SU-DHL-6 (cell line): Measurements from ENCODE around the gene DCDC2.
"Not testable (repeated sequence)": the region's sequence is repeated elsewhere in the genome, so short reads cannot be mapped to it uniquely, and the experiment has no call there.

Source experiments
- EZH2phosphoT487 ChIP-seq: fragments of 200-600 bp; sonication (generic), shearing (Covaris generic); conservative IDR thresholded peaks from 2 replicates; pipeline ENCODE4 v1.6.1; 2018; ENCODE audit warnings: mild to moderate bottlenecking, antibody characterized with exemption, low read length, moderate library complexity, mixed read lengths
- TF ChIP-seq, protein P1 (sequence below): fragments of 200-600 bp; sonication (generic); IDR thresholded peaks from one replicate; pipeline ENCODE4 v1.5.1; 2017; ENCODE audit warnings: antibody characterized with exemption, mild to moderate bottlenecking, low read length, moderate library complexity; ENCODE audit not compliant: insufficient read depth, poor library complexity, severe bottlenecking

DNA sequence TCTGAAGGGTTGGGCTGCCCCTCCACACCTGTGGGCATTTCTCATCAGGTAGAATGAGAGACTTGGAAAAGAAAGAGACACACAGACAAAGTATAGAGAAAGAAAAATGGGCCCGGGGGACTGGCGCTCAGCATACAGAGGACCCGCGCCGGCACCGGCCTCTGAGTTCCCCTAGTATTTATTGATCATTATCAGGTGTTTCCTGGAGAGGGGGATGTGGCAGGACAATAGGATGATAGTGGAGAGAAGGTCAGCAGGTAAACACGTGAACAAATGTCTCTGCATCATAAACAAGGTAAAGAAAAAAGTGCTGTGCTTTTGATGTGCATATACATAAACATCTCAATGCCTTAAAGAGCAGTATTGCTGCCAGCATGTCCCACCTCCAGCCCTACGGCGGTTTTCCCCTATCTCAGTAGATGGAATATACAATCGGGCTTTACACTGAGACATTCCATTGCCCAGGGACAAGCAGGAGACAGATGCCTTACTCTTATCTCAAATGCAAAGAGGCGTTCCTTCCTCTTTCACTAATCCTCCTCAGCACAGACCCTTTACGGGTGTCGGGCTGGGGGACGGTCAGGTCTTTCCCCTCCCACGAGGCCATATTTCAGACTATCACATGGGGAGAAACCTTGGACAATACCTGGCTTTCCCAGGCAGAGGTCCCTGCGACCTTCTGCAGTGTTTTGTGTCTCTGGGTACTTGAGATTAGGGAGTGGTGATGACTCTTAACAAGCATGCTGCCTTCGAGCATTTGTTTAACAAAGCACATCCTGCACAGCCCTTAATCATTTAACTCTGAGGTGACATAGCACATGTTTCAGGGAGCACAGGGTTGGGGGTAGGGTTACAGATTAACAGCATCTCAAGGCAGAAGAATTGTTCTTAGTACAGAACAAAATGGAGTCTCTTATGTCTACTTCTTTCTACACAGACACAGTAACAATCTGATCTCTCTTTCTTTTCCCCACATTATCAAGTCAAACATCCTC, 42.5 kb upstream of the DCDC2 start:
- TF ChIP-seq, protein P1, sequence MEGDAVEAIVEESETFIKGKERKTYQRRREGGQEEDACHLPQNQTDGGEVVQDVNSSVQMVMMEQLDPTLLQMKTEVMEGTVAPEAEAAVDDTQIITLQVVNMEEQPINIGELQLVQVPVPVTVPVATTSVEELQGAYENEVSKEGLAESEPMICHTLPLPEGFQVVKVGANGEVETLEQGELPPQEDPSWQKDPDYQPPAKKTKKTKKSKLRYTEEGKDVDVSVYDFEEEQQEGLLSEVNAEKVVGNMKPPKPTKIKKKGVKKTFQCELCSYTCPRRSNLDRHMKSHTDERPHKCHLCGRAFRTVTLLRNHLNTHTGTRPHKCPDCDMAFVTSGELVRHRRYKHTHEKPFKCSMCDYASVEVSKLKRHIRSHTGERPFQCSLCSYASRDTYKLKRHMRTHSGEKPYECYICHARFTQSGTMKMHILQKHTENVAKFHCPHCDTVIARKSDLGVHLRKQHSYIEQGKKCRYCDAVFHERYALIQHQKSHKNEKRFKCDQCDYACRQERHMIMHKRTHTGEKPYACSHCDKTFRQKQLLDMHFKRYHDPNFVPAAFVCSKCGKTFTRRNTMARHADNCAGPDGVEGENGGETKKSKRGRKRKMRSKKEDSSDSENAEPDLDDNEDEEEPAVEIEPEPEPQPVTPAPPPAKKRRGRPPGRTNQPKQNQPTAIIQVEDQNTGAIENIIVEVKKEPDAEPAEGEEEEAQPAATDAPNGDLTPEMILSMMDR: not testable (repeated sequence)
- TF ChIP-seq EZH2phosphoT487: not testable (repeated sequence)
